Loucy (cell line): ENCODE results near the gene PTGFRN.

ENCODE experiments used
- H2AFZ ChIP-seq: fragments of 200-600 bp; sonication (generic); 2 replicates; pipeline ENCODE4 v1.6.0; 2016; ENCODE audit warnings: antibody characterized with exemption, mild to moderate bottlenecking, low read length, moderate library complexity
- H3F3A ChIP-seq: fragments of 200-600 bp; 2 replicates; pipeline ENCODE4 v1.6.0; 2016; ENCODE audit warnings: antibody characterized with exemption, low read depth, mild to moderate bottlenecking
- H3K27me3 ChIP-seq: fragments of 200-600 bp; sonication (generic); 2 replicates; pipeline ENCODE4 v1.6.1; 2014; ENCODE audit warnings: low read length, mild to moderate bottlenecking; ENCODE audit not compliant: insufficient read depth, poor library complexity, severe bottlenecking
- H3K36me3 ChIP-seq: fragments of 200-600 bp; sonication (generic); 2 replicates; pipeline ENCODE4 v1.6.1; 2016; ENCODE audit warnings: low read length; ENCODE audit not compliant: insufficient read depth
- H3K4me1 ChIP-seq: fragments of 200-600 bp; sonication (generic); 2 replicates; pipeline ENCODE4 v1.5.1; 2014; ENCODE audit warnings: low read length, mild to moderate bottlenecking; ENCODE audit not compliant: insufficient read depth, poor library complexity, severe bottlenecking
- H3K4me2 ChIP-seq: fragments of 200-600 bp; sonication (generic); 2 replicates; pipeline ENCODE4 v1.6.0; 2014; ENCODE audit warnings: antibody characterized with exemption, low read length, low read depth, mild to moderate bottlenecking; ENCODE audit not compliant: poor library complexity, severe bottlenecking
- H3K4me3 ChIP-seq: fragments of 200-600 bp; sonication (generic); 2 replicates; pipeline ENCODE4 v1.5.1; 2014; ENCODE audit warnings: low read length, mild to moderate bottlenecking, mixed read lengths; ENCODE audit not compliant: poor library complexity, severe bottlenecking
- H3K79me2 ChIP-seq: fragments of 200-600 bp; sonication (generic); 2 replicates; pipeline ENCODE4 v1.6.1; 2014; ENCODE audit warnings: low read length; ENCODE audit not compliant: insufficient read depth
- H3K9ac ChIP-seq: fragments of 200-600 bp; sonication (generic); 2 replicates; pipeline ENCODE4 v1.6.0; 2014; ENCODE audit warnings: mild to moderate bottlenecking, low read depth, low read length, moderate library complexity; ENCODE audit not compliant: poor library complexity, severe bottlenecking
- H3K9me2 ChIP-seq: fragments of 200-600 bp; sonication (generic); replicated peaks from 2 replicates; pipeline ENCODE4 v1.6.1; 2016; ENCODE audit warnings: low read depth, low read length, mixed read lengths
- H3K9me3 ChIP-seq: fragments of 200-600 bp; sonication (generic); 2 replicates; pipeline ENCODE4 v1.6.1; 2014; ENCODE audit warnings: mild to moderate bottlenecking, antibody characterized with exemption, low read length, low read depth; ENCODE audit not compliant: insufficient read depth
- H4K20me1 ChIP-seq: fragments of 200-600 bp; sonication (generic); 2 replicates; pipeline ENCODE4 v1.6.0; 2014; ENCODE audit warnings: antibody characterized with exemption, low read length, mild to moderate bottlenecking; ENCODE audit not compliant: insufficient read depth, poor library complexity, severe bottlenecking
- CTCF ChIP-seq: fragments of 200-600 bp; sonication (generic); conservative IDR thresholded peaks from 2 replicates; pipeline ENCODE4 v1.5.1; 2014; ENCODE audit warnings: mild to moderate bottlenecking, antibody characterized with exemption, low read length
- EZH2phosphoT487 ChIP-seq: fragments of 200-600 bp; IDR thresholded peaks from 2 replicates; pipeline ENCODE4 v1.6.1; 2018; ENCODE audit warnings: antibody characterized with exemption, mild to moderate bottlenecking, moderate library complexity, borderline replicate concordance

The PTGFRN gene

GRCh38 chr1:116918714-116919357 lies 9.1 kb downstream of the PTGFRN start:
- Histone ChIP-seq H3K4me2 (no peak overlapping the region), H3K4me1 (no peaks in the 10 kb centered on the region), H3K4me3 (no peak overlapping the region), H2AFZ (no peak overlapping the region), H3K9ac (no peak overlapping the region), H3K9me3 (no peaks in the 10 kb centered on the region), H3K79me2 (no peaks in the 10 kb centered on the region), H3K9me2 (no peaks in the 10 kb centered on the region), H3F3A (no peaks in the 10 kb centered on the region), H3K27me3 (no peaks in the 10 kb centered on the region), H3K36me3 (no peaks in the 10 kb centered on the region), H4K20me1 (no peaks in the 10 kb centered on the region)
- TF ChIP-seq CTCF (no peak), EZH2phosphoT487 (no peak)

GRCh38 chr1:116919802-116920201 lies 10.1 kb downstream of the PTGFRN start:
- H3K9ac ChIP-seq: no peak overlapping the region
- no peaks in the 10 kb centered on the region for H3K9me3 ChIP-seq
- H2AFZ ChIP-seq: no peak overlapping the region
- H4K20me1 ChIP-seq: no peaks in the 10 kb centered on the region
- no peak overlapping the region for H3K4me2 ChIP-seq
- no peaks in the 10 kb centered on the region for H3K27me3 ChIP-seq
- no peaks in the 10 kb centered on the region for H3K79me2 ChIP-seq
- no peaks in the 10 kb centered on the region for H3F3A ChIP-seq
- no peak overlapping the region for H3K4me3 ChIP-seq
- no peaks in the 10 kb centered on the region for H3K36me3 ChIP-seq
- no peaks in the 10 kb centered on the region for H3K4me1 ChIP-seq
- TF ChIP-seq EZH2phosphoT487 (no peak), CTCF (no peak)
- H3K9me2 ChIP-seq: no peaks in the 10 kb centered on the region

- H3K9ac ChIP-seq: no peak overlapping the region
- H3K9me2 ChIP-seq: no peaks in the 10 kb centered on the region
- no peak overlapping the region for H3K4me2 ChIP-seq
- H3K36me3 ChIP-seq: no peaks in the 10 kb centered on the region
- H3F3A ChIP-seq: no peaks in the 10 kb centered on the region
- TF ChIP-seq EZH2phosphoT487: no peak
- no peak for TF ChIP-seq CTCF
- H3K4me1 ChIP-seq: no peaks in the 10 kb centered on the region
- no peak overlapping the region for H2AFZ ChIP-seq
- no peaks in the 10 kb centered on the region for H3K79me2 ChIP-seq
- H3K9me3 ChIP-seq: no peaks in the 10 kb centered on the region
- H4K20me1 ChIP-seq: no peaks in the 10 kb centered on the region
- no peak overlapping the region for H3K4me3 ChIP-seq
- no peaks in the 10 kb centered on the region for H3K27me3 ChIP-seq
Measured at GRCh38 chr1:116920211-116920610, 10.5 kb downstream of the PTGFRN start.
